ENCODE data around the gene SCYGR4. TPM values are rescaled to one million over a fixed set of nuclear protein-coding genes. Genes with fewer than 3 reads are reported as not detected.
A peak's percentile ranks its signal among the peaks of the same experiment; 100 is the strongest.
"Not testable (repeated sequence)": the region's sequence is repeated elsewhere in the genome, so short reads cannot be mapped to it uniquely, and the experiment has no call there.

SCYGR4 gene
- total RNA-seq, 4 donors from 2014 or later, result not detected

GRCh38 chr2:227595797-227596196, 21.5 kb upstream of the SCYGR4 start:
- Histone ChIP-seq H3K9me3 (no peaks in the 10 kb centered on the region), H3K4me3 (no peak overlapping the region), H3K4me1 (no peaks in the 10 kb centered on the region), H3K27me3 (no peaks in the 10 kb centered on the region), H3K36me3 (no peaks in the 10 kb centered on the region), H3K27ac (no peak overlapping the region)
- no peak for TF ChIP-seq POLR2A (IDR thresholded peaks at IDR 0.05)
- TF ChIP-seq CTCF (IDR thresholded peaks at IDR 0.05), result no peak
- 50 to 78% methylated on average over 4 of the region's 4 CpGs for WGBS, 2 donors
- DNase-seq (ENCODE audit: low spot score in 2 of 2), result no peak

- TF ChIP-seq EP300 (IDR thresholded peaks at IDR 0.05) (no peak), POLR2A (IDR thresholded peaks at IDR 0.05) (no peak), CTCF (IDR thresholded peaks at IDR 0.05) (no peak)
- no peak overlapping the region for H3K4me3 ChIP-seq
- no peaks in the 10 kb centered on the region for H3K27me3 ChIP-seq
- no peaks in the 10 kb centered on the region for H3K36me3 ChIP-seq
- no peaks in the 10 kb centered on the region for H3K4me1 ChIP-seq
- no peaks in the 10 kb centered on the region for H3K9me3 ChIP-seq
- DNase-seq (ENCODE audit: low spot score in 2 of 2), result no peak
- H3K27ac ChIP-seq, result no peak overlapping the region
These were observed 20.3 kb upstream of the SCYGR4 start for GRCh38 chr2:227597036-227597435.

- DNase-seq (ENCODE audit: low spot score in 2 of 2), result no peak
- TF ChIP-seq CTCF (IDR thresholded peaks at IDR 0.05) (no peak), EP300 (IDR thresholded peaks at IDR 0.05) (no peak), POLR2A (IDR thresholded peaks at IDR 0.05) (no peak)
- Histone ChIP-seq H3K4me1 (no peaks in the 10 kb centered on the region), H3K27ac (no peak overlapping the region), H3K9me3 (no peaks in the 10 kb centered on the region), H3K27me3 (no peaks in the 10 kb centered on the region), H3K36me3 (no peaks in the 10 kb centered on the region), H3K4me3 (no peak overlapping the region)
- 51 to 76% methylated on average over 4 of the region's 4 CpGs for WGBS, 2 donors
These were observed 19.3 kb upstream of the SCYGR4 start for GRCh38 chr2:227597998-227598397.

GRCh38 chr2:227598835-227599503, 18.3 kb upstream of the SCYGR4 start, which contains the start of gene SCYGR2:
Gene SCYGR2, plus strand, starts transcription at chr2:227598893. Its CDS starts 0 bp downstream, at chr2:227598893.
- H3K27me3 ChIP-seq; H3K9me3 ChIP-seq; H3K36me3 ChIP-seq; DNase-seq (ENCODE audit: low spot score in 2 of 2); H3K27ac ChIP-seq; H3K4me3 ChIP-seq; H3K4me1 ChIP-seq: not testable (repeated sequence)
- WGBS, 2 donors, result 87 to 88% methylated on average over 8 to 16 of the region's 16 CpGs

- Histone ChIP-seq H3K36me3 (no peaks in the 10 kb centered on the region), H3K9me3 (no peaks in the 10 kb centered on the region), H3K27ac (no peak overlapping the region), H3K27me3 (no peaks in the 10 kb centered on the region), H3K4me3 (no peak overlapping the region), H3K4me1 (no peaks in the 10 kb centered on the region)
- DNase-seq (ENCODE audit: low spot score in 2 of 2), result no peak
- no peak for TF ChIP-seq POLR2A (IDR thresholded peaks at IDR 0.05)
- no peak for TF ChIP-seq EP300 (IDR thresholded peaks at IDR 0.05)
- no peak for TF ChIP-seq CTCF (IDR thresholded peaks at IDR 0.05)
- WGBS, 2 donors, result 66 to 76% methylated on average over 3 of the region's 3 CpGs
These were observed 14.9 kb upstream of the SCYGR4 start for GRCh38 chr2:227602358-227602757.

GRCh38 chr2:227606476-227606875, 10.8 kb upstream of the SCYGR4 start:
- Histone ChIP-seq H3K27me3 (no peaks in the 10 kb centered on the region), H3K4me3 (no peak overlapping the region), H3K36me3 (no peaks in the 10 kb centered on the region), H3K27ac (no peak overlapping the region), H3K4me1 (no peaks in the 10 kb centered on the region), H3K9me3 (no peaks in the 10 kb centered on the region)
- 75 to 78% methylated on average over 1 of the region's 1 CpG for WGBS, 2 donors
- TF ChIP-seq EP300 (IDR thresholded peaks at IDR 0.05) (peak in 1 of 2 donors; percentile 41), POLR2A (IDR thresholded peaks at IDR 0.05) (no peak)
- DNase-seq (ENCODE audit: low spot score in 2 of 2), result peak in 1 of 2 donors; percentile 14

All from tibial nerve (tissue), 4 donors.